Panc1 (cell line): ENCODE results near the gene FAM107B.

ENCODE experiments used
- REST ChIP-seq, 2 experiments: IDR thresholded peaks; 2 replicates each; pipeline ENCODE4 v1.6.1; 2011 to 2012; ENCODE audit warnings: low read depth in 2 of 2, control low read depth in 1 of 2, low read length in 1 of 2, mild to moderate bottlenecking in 1 of 2, moderate library complexity in 1 of 2; ENCODE audit not compliant: insufficient read depth in 1 of 2
- TCF7L2 ChIP-seq: IDR thresholded peaks from 2 replicates; pipeline ENCODE4 v1.6.1; 2011; ENCODE audit warnings: mild to moderate bottlenecking, low read depth, low read length, inconsistent platforms

GRCh38 chr10:14815681-14816080 is 41.0 kb upstream of the FAM107B start:
- TF ChIP-seq TCF7L2 (no peak), REST (IDR thresholded peaks at IDR 0.05; ENCODE audit: insufficient read depth in 1 of 2, low read depth in 2 of 2, low read length in 1 of 2) (no peak)
